GM23248 (cell line): ENCODE data around the gene EXD3.

Experiments
- EZH2 ChIP-seq: fragments of 200-600 bp; sonication (generic); IDR thresholded peaks from 2 replicates; pipeline ENCODE4 v1.6.1; 2018; ENCODE audit warnings: antibody characterized with exemption, mild to moderate bottlenecking; ENCODE audit not compliant: insufficient read depth, poor library complexity, severe bottlenecking
- EZH2phosphoT487 ChIP-seq: fragments of 200-600 bp; sonication (generic); IDR thresholded peaks from 2 replicates; pipeline ENCODE4 v1.6.1; 2018; ENCODE audit warnings: antibody characterized with exemption, moderate library complexity, mild to moderate bottlenecking, low read depth; ENCODE audit not compliant: insufficient read depth

GRCh38 chr9:137303893-137304382 is 119.0 kb downstream of the EXD3 start:
- TF ChIP-seq EZH2phosphoT487 (no peak), EZH2 (no peak)
